ENCODE measurements around the gene CBX2.

DNA sequence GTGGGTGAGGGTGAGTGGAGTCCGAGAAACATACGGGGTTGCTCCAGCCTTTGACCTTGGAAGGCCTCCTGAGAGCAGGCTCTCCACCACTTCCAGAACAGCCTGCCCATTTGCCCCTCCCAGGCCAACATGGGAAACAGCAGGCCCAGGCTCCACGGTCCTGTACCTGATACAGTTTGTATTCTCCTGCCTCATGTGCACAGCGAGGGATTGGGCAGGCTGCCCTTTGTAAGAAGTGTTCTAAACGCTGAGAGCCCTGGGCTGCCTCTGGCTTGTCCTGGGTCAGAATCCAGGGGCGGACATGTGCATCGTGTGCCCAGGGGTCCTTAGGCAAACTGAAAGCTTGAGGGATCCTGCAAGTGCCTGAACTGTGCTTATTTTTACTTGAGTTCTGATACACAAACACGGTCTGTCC lies 3.4 kb upstream of the CBX2 start:
- TF ChIP-seq CTCF (IDR thresholded peaks at IDR 0.05): no peak
- TF ChIP-seq POLR2A (IDR thresholded peaks at IDR 0.05): no peak
